Measurements from ENCODE around the gene ZC3H7A. TPM values are rescaled to one million over a fixed set of nuclear protein-coding genes. Genes with fewer than 3 reads are reported as not detected.

Gene ZC3H7A
- total RNA-seq, 1 experiment from 2014 or later: 42.0 TPM

DNA sequence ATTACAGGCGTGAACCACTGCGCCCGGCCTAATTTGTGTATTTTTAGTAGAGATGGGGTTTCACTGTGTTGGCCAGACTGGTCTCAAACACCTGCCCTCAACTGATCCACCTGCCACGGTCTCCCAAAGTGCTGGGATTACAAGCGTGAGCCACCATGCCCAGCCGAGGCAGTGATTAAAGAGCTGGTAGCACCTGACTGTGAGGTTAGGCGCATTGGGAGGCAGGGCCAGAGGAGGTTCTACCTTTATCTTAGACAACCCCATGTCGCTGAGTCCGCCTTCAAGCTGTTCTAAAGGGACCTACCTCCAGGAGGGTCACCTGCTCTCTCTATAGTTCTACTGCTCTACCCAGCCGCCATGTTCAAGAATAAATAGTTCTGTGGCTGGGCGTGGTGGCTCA lies 46.1 kb upstream of the ZC3H7A start:
- DNase-seq: no peak

GRCh38 chr16:11841026-11841425 lies 44.0 kb upstream of the ZC3H7A start:
- Histone ChIP-seq H3K36me3 (ENCODE audit: control insufficient read depth, insufficient read depth, low read length) (peaks cover 11% of the 10 kb centered on the region), H3K4me3 (ENCODE audit: low read depth, low read length) (no peak overlapping the region), H3K27me3 (replicated peaks; ENCODE audit: control insufficient read depth, insufficient read depth, low read length) (no peaks in the 10 kb centered on the region), H3K9me3 (no peaks in the 10 kb centered on the region), H3K4me1 (peaks cover 4% of the 10 kb centered on the region; the same call in 1 of the 2 replicates)
- no peak overlapping the region for H3K4me3 Mint-ChIP-seq (ENCODE audit: unreplicated experiment)
- H3K9me3 Mint-ChIP-seq (ENCODE audit: unreplicated experiment): no peaks in the 10 kb centered on the region
- POLR2A ChIA-PET: no interaction called here
- intact Hi-C loops (cut with micrococcal nuclease; ENCODE audit: unreplicated experiment): no loop called here
- no peak overlapping the region for H3K27ac Mint-ChIP-seq (ENCODE audit: unreplicated experiment)
- no TSS peak for BruUV-seq (replicated peaks)
- H3K36me3 Mint-ChIP-seq (ENCODE audit: insufficient read depth, unreplicated experiment): peaks cover 85% of the 10 kb centered on the region
- no peaks in the 10 kb centered on the region for H3K27me3 Mint-ChIP-seq (ENCODE audit: insufficient read depth, unreplicated experiment)
- no peak for DNase-seq
- no peaks in the 10 kb centered on the region for H3K4me1 Mint-ChIP-seq (ENCODE audit: low read depth, unreplicated experiment)
- TF ChIP-seq, protein P1, sequence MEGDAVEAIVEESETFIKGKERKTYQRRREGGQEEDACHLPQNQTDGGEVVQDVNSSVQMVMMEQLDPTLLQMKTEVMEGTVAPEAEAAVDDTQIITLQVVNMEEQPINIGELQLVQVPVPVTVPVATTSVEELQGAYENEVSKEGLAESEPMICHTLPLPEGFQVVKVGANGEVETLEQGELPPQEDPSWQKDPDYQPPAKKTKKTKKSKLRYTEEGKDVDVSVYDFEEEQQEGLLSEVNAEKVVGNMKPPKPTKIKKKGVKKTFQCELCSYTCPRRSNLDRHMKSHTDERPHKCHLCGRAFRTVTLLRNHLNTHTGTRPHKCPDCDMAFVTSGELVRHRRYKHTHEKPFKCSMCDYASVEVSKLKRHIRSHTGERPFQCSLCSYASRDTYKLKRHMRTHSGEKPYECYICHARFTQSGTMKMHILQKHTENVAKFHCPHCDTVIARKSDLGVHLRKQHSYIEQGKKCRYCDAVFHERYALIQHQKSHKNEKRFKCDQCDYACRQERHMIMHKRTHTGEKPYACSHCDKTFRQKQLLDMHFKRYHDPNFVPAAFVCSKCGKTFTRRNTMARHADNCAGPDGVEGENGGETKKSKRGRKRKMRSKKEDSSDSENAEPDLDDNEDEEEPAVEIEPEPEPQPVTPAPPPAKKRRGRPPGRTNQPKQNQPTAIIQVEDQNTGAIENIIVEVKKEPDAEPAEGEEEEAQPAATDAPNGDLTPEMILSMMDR (IDR thresholded peaks at IDR 0.05; ENCODE audit: insufficient read depth in 1 of 2, low read depth in 1 of 2, low read length in 1 of 2, severe bottlenecking in 1 of 2, unreplicated experiment in 1 of 2): no peak
- CTCF ChIA-PET: no interaction called here

More for the DNA sequence above, 46.1 kb upstream of the ZC3H7A start:
- Mint-ChIP-seq H3K9me3 (ENCODE audit: unreplicated experiment) (no peaks in the 10 kb centered on the region), H3K36me3 (ENCODE audit: insufficient read depth, unreplicated experiment) (peaks cover 85% of the 10 kb centered on the region), H3K4me1 (ENCODE audit: low read depth, unreplicated experiment) (no peaks in the 10 kb centered on the region), H3K27ac (ENCODE audit: unreplicated experiment) (no peak overlapping the region), H3K4me3 (ENCODE audit: unreplicated experiment) (no peak overlapping the region), H3K27me3 (ENCODE audit: insufficient read depth, unreplicated experiment) (no peaks in the 10 kb centered on the region)
- Histone ChIP-seq H3K9me3 (no peaks in the 10 kb centered on the region), H3K27me3 (replicated peaks; ENCODE audit: control insufficient read depth, insufficient read depth, low read length) (no peaks in the 10 kb centered on the region), H3K4me1 (no peaks in the 10 kb centered on the region), H3K4me3 (ENCODE audit: low read depth, low read length) (no peak overlapping the region), H3K36me3 (ENCODE audit: control insufficient read depth, insufficient read depth, low read length) (peaks cover 11% of the 10 kb centered on the region)
- ChIA-PET CTCF (no interaction called here), POLR2A (no interaction called here)
- BruUV-seq (replicated peaks): no TSS peak
- intact Hi-C loops (cut with micrococcal nuclease; ENCODE audit: unreplicated experiment): no loop called here
- TF ChIP-seq, protein P1 (IDR thresholded peaks at IDR 0.05; ENCODE audit: insufficient read depth in 1 of 2, low read depth in 1 of 2, low read length in 1 of 2, severe bottlenecking in 1 of 2, unreplicated experiment in 1 of 2): no peak

- Mint-ChIP-seq H3K27me3 (ENCODE audit: insufficient read depth, unreplicated experiment) (no peaks in the 10 kb centered on the region), H3K36me3 (ENCODE audit: insufficient read depth, unreplicated experiment) (peaks cover 58% of the 10 kb centered on the region), H3K4me1 (ENCODE audit: low read depth, unreplicated experiment) (no peaks in the 10 kb centered on the region), H3K4me3 (ENCODE audit: unreplicated experiment) (no peak overlapping the region), H3K27ac (ENCODE audit: unreplicated experiment) (no peak overlapping the region), H3K9me3 (ENCODE audit: unreplicated experiment) (no peaks in the 10 kb centered on the region)
- POLR2A ChIA-PET: no interaction called here
- Histone ChIP-seq H3K27me3 (replicated peaks; ENCODE audit: control insufficient read depth, insufficient read depth, low read length) (no peaks in the 10 kb centered on the region), H3K4me3 (ENCODE audit: low read depth, low read length) (no peak overlapping the region), H3K9me3 (no peaks in the 10 kb centered on the region), H3K36me3 (ENCODE audit: control insufficient read depth, insufficient read depth, low read length) (peaks cover 3% of the 10 kb centered on the region; the same call in 1 of the 2 replicates), H3K4me1 (peaks cover 4% of the 10 kb centered on the region; the same call in 1 of the 2 replicates)
- no peak for DNase-seq
- TF ChIP-seq, protein P1 (IDR thresholded peaks at IDR 0.05; ENCODE audit: insufficient read depth in 1 of 2, low read depth in 1 of 2, low read length in 1 of 2, severe bottlenecking in 1 of 2, unreplicated experiment in 1 of 2): no peak
- no TSS peak for BruUV-seq (replicated peaks)
- intact Hi-C loops (cut with micrococcal nuclease; ENCODE audit: unreplicated experiment): no loop called here
- CTCF ChIA-PET: no interaction called here
Observed at GRCh38 chr16:11836650-11837244, 39.7 kb upstream of the ZC3H7A start.

Data from Caco-2 (cell line).